Eye (tissue), 1 donor: ENCODE measurements around the gene NHLH1.
A peak's percentile ranks its signal among the peaks of the same experiment; 100 is the strongest.

Source experiments
- DNase-seq: peaks from one replicate; pipeline ENCODE4 v3.0.0-alpha.2; 2015

Gene NHLH1

GRCh38 chr1:160366731-160367515 lies at the start of gene NHLH1:
TSS of gene NHLH1 (plus strand) at chr1:160367071. CDS start at chr1:160370732, 3,661 bp downstream.
- DNase-seq: peak; percentile 80

DNA sequence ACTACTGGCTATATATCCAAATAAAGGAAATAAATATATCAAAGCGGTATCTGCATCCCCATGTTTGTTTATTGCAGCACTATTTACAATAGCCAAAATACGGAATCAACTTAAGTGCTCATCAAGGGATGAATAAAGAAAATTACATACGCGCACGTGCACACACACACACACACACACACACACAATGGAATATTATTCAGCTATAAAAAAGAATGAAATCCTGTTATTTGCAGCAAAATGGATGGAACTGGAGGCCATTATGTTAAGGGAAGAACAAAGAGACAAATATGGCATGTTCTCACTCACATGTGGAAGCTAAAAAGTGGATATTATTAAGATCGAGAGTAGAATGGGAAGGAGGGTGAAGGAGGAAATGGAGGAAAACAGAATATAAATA lies 44.0 kb upstream of the NHLH1 start:
- DNase-seq: no peak

- DNase-seq: no peak
These were observed 41.6 kb upstream of the NHLH1 start for GRCh38 chr1:160325252-160325651.

DNA sequence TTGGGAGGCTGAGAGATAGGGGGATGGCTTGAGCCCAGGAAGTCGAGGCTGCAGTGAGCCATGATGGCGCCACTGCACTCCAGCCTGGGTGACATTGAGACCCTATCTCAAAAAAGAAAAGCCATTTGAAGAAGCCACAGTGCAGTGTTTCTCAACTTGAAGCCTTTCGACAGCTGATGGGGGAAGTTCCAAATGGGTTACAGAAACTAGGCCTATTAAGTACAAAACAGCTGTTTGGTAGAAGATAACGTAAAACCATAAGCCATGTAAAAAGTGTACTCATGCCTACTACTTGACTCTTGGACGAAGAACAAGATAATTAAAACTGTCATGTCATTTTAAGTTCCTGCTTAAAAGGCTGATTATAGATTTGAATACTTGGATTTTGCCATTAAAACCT lies 40.5 kb upstream of the NHLH1 start:
- no peak for DNase-seq

GRCh38 chr1:160328184-160328583 lies 38.7 kb upstream of the NHLH1 start:
- DNase-seq: peak; percentile 92

GRCh38 chr1:160330119-160330518 lies 36.8 kb upstream of the NHLH1 start:
- DNase-seq: no peak

GRCh38 chr1:160332516-160332915 lies 34.4 kb upstream of the NHLH1 start:
- no peak for DNase-seq

DNA sequence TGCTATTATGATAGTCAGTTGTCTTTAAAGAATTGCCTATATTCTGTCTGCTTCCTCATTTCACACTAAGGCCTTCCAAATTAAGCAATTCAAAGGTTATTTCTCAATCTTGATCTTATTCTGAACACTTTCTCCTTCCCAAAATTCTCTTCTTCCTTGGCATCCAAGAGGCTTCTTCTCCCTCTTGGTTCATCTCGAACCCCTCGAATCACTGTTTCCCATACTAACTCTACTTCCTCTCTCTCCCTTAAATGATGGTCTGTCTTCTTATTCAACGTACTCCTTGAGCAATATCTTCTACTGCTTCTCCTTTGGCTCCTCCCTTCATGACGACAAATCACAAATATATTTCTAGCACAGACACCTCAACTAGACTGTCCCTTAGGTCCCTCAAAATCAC lies 28.3 kb upstream of the NHLH1 start:
- no peak for DNase-seq

DNA sequence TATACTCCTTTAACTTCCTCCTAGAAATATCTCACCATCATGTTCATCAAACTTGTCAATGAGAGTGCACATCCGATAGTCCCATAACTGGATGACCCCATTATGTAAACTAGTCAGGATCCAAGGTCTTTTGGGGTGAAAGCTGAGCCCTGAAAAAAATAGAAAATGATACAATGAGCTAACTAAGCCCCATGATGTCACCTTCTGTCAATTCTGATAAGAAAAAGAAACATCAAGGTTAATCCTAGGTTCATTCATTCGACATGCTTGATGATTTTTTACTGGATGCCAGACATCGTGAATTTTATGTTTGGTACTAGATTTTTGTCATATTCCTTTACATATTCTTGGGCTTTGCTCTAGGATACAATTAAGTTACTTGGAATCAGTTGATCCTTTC lies 26.7 kb upstream of the NHLH1 start:
- no peak for DNase-seq

DNA sequence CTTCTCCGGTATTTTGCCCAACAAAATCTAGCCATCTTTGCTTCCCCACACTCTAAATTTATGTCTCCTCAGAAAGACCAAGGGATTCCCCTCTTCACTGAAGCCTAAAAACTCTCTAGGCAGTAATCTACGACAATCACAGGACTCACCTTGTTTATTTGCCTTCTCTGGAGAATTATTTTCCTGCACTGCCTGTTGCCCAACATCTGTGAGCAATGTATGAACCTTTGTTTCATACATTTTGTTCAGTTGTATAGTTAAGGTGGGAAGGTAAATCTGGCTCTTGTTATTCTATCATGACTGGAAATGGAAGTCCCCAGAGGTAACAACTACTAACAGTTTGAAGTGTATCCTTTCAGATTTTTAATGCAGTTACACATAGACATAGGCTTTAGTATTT lies 26.0 kb upstream of the NHLH1 start:
- DNase-seq: no peak

- DNase-seq: no peak
These were observed 24.3 kb upstream of the NHLH1 start for GRCh38 chr1:160342526-160342925.

- peak; percentile 97 for DNase-seq
These were observed 23.7 kb upstream of the NHLH1 start, which contains the start of the genes COPA and NCSTN for GRCh38 chr1:160342953-160343869. TSS of gene COPA (minus strand) at chr1:160343250. CDS start at chr1:160343170, 80 bp downstream. TSS of gene NCSTN (plus strand) at chr1:160343383. CDS start at chr1:160343397, 14 bp downstream.

GRCh38 chr1:160344241-160344640 lies 22.6 kb upstream of the NHLH1 start:
- DNase-seq: no peak

DNA sequence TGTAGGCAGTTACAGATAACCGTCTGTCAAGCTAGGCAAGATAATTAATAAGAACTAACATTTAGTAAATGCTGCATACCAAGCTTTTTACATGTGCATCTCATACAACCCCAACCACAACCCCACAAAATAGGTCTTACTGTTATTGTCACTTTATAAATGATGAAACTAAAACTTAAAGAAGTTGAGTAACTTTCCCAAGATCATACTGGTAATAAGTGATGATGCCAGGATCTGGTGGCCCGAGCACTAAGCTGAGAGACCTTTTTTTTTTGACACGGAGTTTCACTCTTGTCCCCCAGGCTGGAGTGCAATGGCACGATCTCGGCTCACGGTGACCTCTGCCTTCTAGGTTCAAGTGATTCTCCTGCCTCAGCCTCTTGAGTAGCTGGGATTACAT lies 21.9 kb upstream of the NHLH1 start:
- no peak for DNase-seq

- no peak for DNase-seq
These were observed 20.4 kb upstream of the NHLH1 start for GRCh38 chr1:160346463-160346862.

DNA sequence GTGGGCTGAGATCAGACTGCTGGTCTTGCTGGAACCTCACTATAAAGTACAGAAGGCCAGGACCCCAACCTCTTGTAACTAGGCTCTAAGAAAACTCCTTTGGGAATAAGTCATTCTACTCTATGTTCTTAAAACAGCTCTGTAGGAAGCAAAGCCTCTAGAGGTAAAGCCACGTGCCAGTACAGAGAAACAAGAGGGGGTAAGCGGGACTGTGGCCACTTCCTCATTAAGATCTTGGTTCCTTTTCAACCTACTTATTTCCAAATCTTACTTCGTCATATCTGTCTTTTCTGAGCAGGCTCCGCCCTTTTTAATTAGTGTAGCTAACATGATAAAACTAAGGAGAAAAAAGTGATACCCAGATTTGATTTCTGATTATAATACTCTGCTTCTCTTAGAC lies 19.9 kb upstream of the NHLH1 start:
- DNase-seq: no peak

DNA sequence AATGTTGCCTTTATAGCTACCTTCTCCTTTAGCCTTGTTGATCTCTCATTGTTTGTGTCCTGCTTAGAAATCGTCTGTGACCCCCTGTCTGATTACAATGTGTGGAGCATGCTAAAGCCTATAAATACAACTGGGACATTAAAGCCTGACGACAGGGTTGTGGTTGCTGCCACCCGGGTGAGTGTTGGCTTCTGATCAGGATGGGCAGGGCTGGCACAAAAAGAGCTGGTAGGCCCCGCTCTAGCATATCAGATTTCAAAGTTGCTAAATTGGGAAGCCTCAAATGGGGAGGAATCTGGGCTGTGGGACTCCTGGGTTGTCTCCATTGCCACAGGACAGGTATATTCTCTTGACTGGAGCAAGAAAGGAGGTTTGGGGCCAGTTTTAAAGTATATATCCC lies 15.2 kb upstream of the NHLH1 start:
- DNase-seq: no peak

DNA sequence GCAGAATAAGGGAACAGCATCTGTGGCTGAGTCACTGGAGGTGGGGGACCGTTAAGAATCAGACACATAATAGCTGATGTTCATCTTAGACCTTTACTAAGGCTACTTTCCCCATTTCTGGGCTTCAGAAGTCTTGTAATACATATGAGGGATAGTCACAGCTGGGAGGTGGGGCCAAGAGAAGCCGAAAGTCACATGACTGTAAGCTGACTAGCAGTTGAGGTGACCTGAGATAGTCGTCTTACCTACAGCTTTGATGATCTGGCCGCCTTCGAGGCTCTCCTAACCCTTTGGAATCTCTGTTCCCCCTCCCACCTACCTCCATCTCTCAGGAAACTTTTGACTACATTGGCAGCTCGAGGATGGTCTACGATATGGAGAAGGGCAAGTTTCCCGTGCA lies 14.3 kb upstream of the NHLH1 start:
- DNase-seq: no peak

- DNase-seq: no peak
These were observed 13.6 kb upstream of the NHLH1 start for GRCh38 chr1:160353223-160353622.

DNA sequence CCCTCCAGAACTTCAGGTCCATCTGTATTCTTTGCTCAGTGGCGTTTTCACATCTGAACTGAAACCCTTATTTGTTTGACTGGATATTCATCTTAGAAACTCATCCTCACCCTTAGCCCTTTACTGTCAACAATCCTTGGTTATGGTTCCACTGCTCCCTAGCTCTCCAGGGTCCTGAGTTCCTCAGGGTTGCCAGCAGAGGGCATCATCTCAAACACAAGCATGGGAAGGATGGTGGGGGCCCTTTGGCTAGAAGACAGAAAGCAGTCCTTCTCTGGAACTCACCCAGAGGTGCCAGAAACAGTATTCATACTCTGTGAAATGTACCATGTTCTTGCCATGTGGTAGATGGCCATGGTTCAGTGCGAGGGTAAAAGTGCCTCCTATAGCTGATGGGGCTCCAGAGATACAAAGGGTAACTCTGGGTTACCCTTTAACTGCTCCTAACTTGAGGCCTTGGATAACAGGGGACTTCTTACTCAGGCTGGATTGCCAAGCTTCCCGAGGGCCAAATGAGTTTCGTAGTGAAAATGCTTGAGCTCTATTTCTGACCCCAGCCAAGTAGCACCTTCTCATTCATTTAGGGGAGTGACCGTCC lies 12.4 kb upstream of the NHLH1 start:
- DNase-seq: peak; percentile 59

- no peak for DNase-seq
These were observed 9.4 kb upstream of the NHLH1 start for GRCh38 chr1:160357286-160358002.

DNA sequence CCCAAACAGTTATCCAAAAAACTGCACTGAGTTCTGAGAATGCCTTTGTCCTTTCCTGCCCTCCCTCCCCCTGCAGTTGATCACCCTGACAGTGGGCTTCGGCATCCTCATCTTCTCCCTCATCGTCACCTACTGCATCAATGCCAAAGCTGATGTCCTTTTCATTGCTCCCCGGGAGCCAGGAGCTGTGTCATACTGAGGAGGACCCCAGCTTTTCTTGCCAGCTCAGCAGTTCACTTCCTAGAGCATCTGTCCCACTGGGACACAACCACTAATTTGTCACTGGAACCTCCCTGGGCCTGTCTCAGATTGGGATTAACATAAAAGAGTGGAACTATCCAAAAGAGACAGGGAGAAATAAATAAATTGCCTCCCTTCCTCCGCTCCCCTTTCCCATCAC lies 8.8 kb upstream of the NHLH1 start:
- DNase-seq: no peak
